ENCODE data around the gene MAPKBP1.
A peak's percentile ranks its signal among the peaks of the same experiment; 100 is the strongest.

The MAPKBP1 gene

GRCh38 chr15:41866263-41866703 is 92.0 kb downstream of the MAPKBP1 start:
- H4K12ac ChIP-seq (ENCODE audit: low read depth, low read length), result no peak overlapping the region
- no peak overlapping the region for H3K27ac ChIP-seq (ENCODE audit: low read depth, low read length)
- no peak overlapping the region for H2AK5ac ChIP-seq (ENCODE audit: low read length)
- H3K4me2 ChIP-seq (ENCODE audit: low read length), result no peak overlapping the region
- no peak overlapping the region for H3K9ac ChIP-seq (ENCODE audit: low read length)
- H3K14ac ChIP-seq (ENCODE audit: low read length), result no peak overlapping the region
- H2BK120ac ChIP-seq (ENCODE audit: insufficient read depth, low read length, poor library complexity), result no peak overlapping the region
- peak; percentile 25 to 64 for DNase-seq
- no peak overlapping the region for H4K8ac ChIP-seq (ENCODE audit: low read depth, low read length)
- no peaks in the 10 kb centered on the region for H3K36me3 ChIP-seq (ENCODE audit: control insufficient read depth in 1 of 2, insufficient read depth in 2 of 2, low read length in 2 of 2)
- no CpG with 5 or more reads among the region's 8 CpGs for WGBS (ENCODE audit: extremely low coverage, insufficient coverage, insufficient read length)
- no peak overlapping the region for H4K91ac ChIP-seq (ENCODE audit: low read depth, low read length)
- no peak overlapping the region for H3K23ac ChIP-seq (ENCODE audit: low read length)
- H2AFZ ChIP-seq (ENCODE audit: insufficient read depth, low read length, poor library complexity), result no peak overlapping the region
- no peaks in the 10 kb centered on the region for H3K79me1 ChIP-seq (ENCODE audit: low read length)
- no peak overlapping the region for H2BK12ac ChIP-seq (ENCODE audit: low read length)
- no peak overlapping the region for H3K4ac ChIP-seq (ENCODE audit: low read depth, low read length)
- no peak overlapping the region for H3K18ac ChIP-seq (ENCODE audit: low read length)
- H2BK5ac ChIP-seq (ENCODE audit: low read depth, low read length, poor library complexity), result no peak overlapping the region
- peaks cover 2 to 14% of the 10 kb centered on the region in 2 experiments for H3K4me1 ChIP-seq (ENCODE audit: control insufficient read depth in 1 of 2, insufficient read depth in 2 of 2, low read length in 2 of 2)
- no peaks in the 10 kb centered on the region for H3K79me2 ChIP-seq (ENCODE audit: control insufficient read depth, insufficient read depth, low read length, poor library complexity)
- H3K4me3 ChIP-seq (ENCODE audit: low read depth, low read length), result no peak overlapping the region
- H3K9me3 ChIP-seq (ENCODE audit: insufficient read depth, low read depth, low read length), result no peaks in the 10 kb centered on the region
- no peaks in the 10 kb centered on the region for H3K27me3 ChIP-seq (ENCODE audit: insufficient read depth, low read length)

GRCh38 chr15:41866872-41867579 is 92.7 kb downstream of the MAPKBP1 start:
- Histone ChIP-seq H2AK5ac (ENCODE audit: low read length) (no peak overlapping the region), H3K9me3 (ENCODE audit: insufficient read depth, low read depth, low read length) (peaks cover 2% of the 10 kb centered on the region), H3K23ac (ENCODE audit: low read length) (no peak overlapping the region), H4K91ac (ENCODE audit: low read depth, low read length) (no peak overlapping the region), H2BK120ac (ENCODE audit: insufficient read depth, low read length, poor library complexity) (no peak overlapping the region), H4K12ac (ENCODE audit: low read depth, low read length) (no peak overlapping the region), H3K4me3 (ENCODE audit: low read depth, low read length) (no peak overlapping the region), H3K79me2 (ENCODE audit: control insufficient read depth, insufficient read depth, low read length, poor library complexity) (no peaks in the 10 kb centered on the region), H3K4me2 (ENCODE audit: low read length) (no peak overlapping the region), H3K9ac (ENCODE audit: low read length) (no peak overlapping the region), H3K36me3 (ENCODE audit: control insufficient read depth in 1 of 2, insufficient read depth in 2 of 2, low read length in 2 of 2) (no peaks in the 10 kb centered on the region), H3K18ac (ENCODE audit: low read length) (no peak overlapping the region), H2BK12ac (ENCODE audit: low read length) (no peak overlapping the region), H3K27ac (ENCODE audit: low read depth, low read length) (no peak overlapping the region), H3K14ac (ENCODE audit: low read length) (no peak overlapping the region), H3K4me1 (ENCODE audit: control insufficient read depth in 1 of 2, insufficient read depth in 2 of 2, low read length in 2 of 2) (peaks cover 2 to 14% of the 10 kb centered on the region in 2 experiments), H3K27me3 (ENCODE audit: insufficient read depth, low read length) (no peaks in the 10 kb centered on the region), H2AFZ (ENCODE audit: insufficient read depth, low read length, poor library complexity) (no peak overlapping the region), H2BK5ac (ENCODE audit: low read depth, low read length, poor library complexity) (no peak overlapping the region), H4K8ac (ENCODE audit: low read depth, low read length) (no peak overlapping the region), H3K79me1 (ENCODE audit: low read length) (no peaks in the 10 kb centered on the region), H3K4ac (ENCODE audit: low read depth, low read length) (no peak overlapping the region)
- peak in 1 of 2 donors; percentile 24 for DNase-seq
- WGBS (ENCODE audit: extremely low coverage, insufficient coverage, insufficient read length), result no CpG with 5 or more reads among the region's 25 CpGs

- Histone ChIP-seq H2AK5ac (ENCODE audit: low read length) (no peak overlapping the region), H3K18ac (ENCODE audit: low read length) (no peak overlapping the region), H3K23ac (ENCODE audit: low read length) (no peak overlapping the region), H2BK12ac (ENCODE audit: low read length) (no peak overlapping the region), H3K4ac (ENCODE audit: low read depth, low read length) (no peak overlapping the region), H3K27me3 (ENCODE audit: insufficient read depth, low read length) (no peaks in the 10 kb centered on the region), H3K36me3 (ENCODE audit: control insufficient read depth in 1 of 2, insufficient read depth in 2 of 2, low read length in 2 of 2) (no peaks in the 10 kb centered on the region), H4K12ac (ENCODE audit: low read depth, low read length) (no peak overlapping the region), H2AFZ (ENCODE audit: insufficient read depth, low read length, poor library complexity) (no peak overlapping the region), H3K9me3 (ENCODE audit: insufficient read depth, low read depth, low read length) (peaks cover 2% of the 10 kb centered on the region), H3K79me2 (ENCODE audit: control insufficient read depth, insufficient read depth, low read length, poor library complexity) (no peaks in the 10 kb centered on the region), H3K9ac (ENCODE audit: low read length) (no peak overlapping the region), H3K27ac (ENCODE audit: low read depth, low read length) (no peak overlapping the region), H3K14ac (ENCODE audit: low read length) (no peak overlapping the region), H3K4me2 (ENCODE audit: low read length) (no peak overlapping the region), H2BK5ac (ENCODE audit: low read depth, low read length, poor library complexity) (no peak overlapping the region), H3K4me1 (ENCODE audit: control insufficient read depth in 1 of 2, insufficient read depth in 2 of 2, low read length in 2 of 2) (peaks cover 2 to 14% of the 10 kb centered on the region in 2 experiments), H2BK120ac (ENCODE audit: insufficient read depth, low read length, poor library complexity) (no peak overlapping the region), H4K91ac (ENCODE audit: low read depth, low read length) (no peak overlapping the region), H3K4me3 (ENCODE audit: low read depth, low read length) (no peak overlapping the region), H3K79me1 (ENCODE audit: low read length) (no peaks in the 10 kb centered on the region), H4K8ac (ENCODE audit: low read depth, low read length) (no peak overlapping the region)
- no CpG with 5 or more reads among the region's 15 CpGs for WGBS (ENCODE audit: extremely low coverage, insufficient coverage, insufficient read length)
- DNase-seq, result no peak
Measured at GRCh38 chr15:41868321-41868720, 94.0 kb downstream of the MAPKBP1 start.

- no peak overlapping the region for H2AFZ ChIP-seq (ENCODE audit: insufficient read depth, low read length, poor library complexity)
- no peaks in the 10 kb centered on the region for H3K79me1 ChIP-seq (ENCODE audit: low read length)
- H2AK5ac ChIP-seq (ENCODE audit: low read length), result no peak overlapping the region
- no peak overlapping the region for H3K9ac ChIP-seq (ENCODE audit: low read length)
- no peaks in the 10 kb centered on the region for H3K36me3 ChIP-seq (ENCODE audit: control insufficient read depth in 1 of 2, insufficient read depth in 2 of 2, low read length in 2 of 2)
- no peak overlapping the region for H2BK120ac ChIP-seq (ENCODE audit: insufficient read depth, low read length, poor library complexity)
- no peak overlapping the region for H2BK5ac ChIP-seq (ENCODE audit: low read depth, low read length, poor library complexity)
- WGBS (ENCODE audit: extremely low coverage, insufficient coverage, insufficient read length), result no CpG with 5 or more reads among the region's 42 CpGs
- H4K12ac ChIP-seq (ENCODE audit: low read depth, low read length), result no peak overlapping the region
- no peaks in the 10 kb centered on the region for H3K79me2 ChIP-seq (ENCODE audit: control insufficient read depth, insufficient read depth, low read length, poor library complexity)
- H3K18ac ChIP-seq (ENCODE audit: low read length), result no peak overlapping the region
- no peak overlapping the region for H2BK12ac ChIP-seq (ENCODE audit: low read length)
- no peak overlapping the region for H3K4me2 ChIP-seq (ENCODE audit: low read length)
- H3K23ac ChIP-seq (ENCODE audit: low read length), result no peak overlapping the region
- H3K14ac ChIP-seq (ENCODE audit: low read length), result no peak overlapping the region
- H4K91ac ChIP-seq (ENCODE audit: low read depth, low read length), result no peak overlapping the region
- peaks cover 2 to 14% of the 10 kb centered on the region in 2 experiments for H3K4me1 ChIP-seq (ENCODE audit: control insufficient read depth in 1 of 2, insufficient read depth in 2 of 2, low read length in 2 of 2)
- H3K27me3 ChIP-seq (ENCODE audit: insufficient read depth, low read length), result no peaks in the 10 kb centered on the region
- DNase-seq, result no peak
- peak overlapping the region; percentile 20 for H3K4me3 ChIP-seq (ENCODE audit: low read depth, low read length)
- H3K27ac ChIP-seq (ENCODE audit: low read depth, low read length), result no peak overlapping the region
- H3K4ac ChIP-seq (ENCODE audit: low read depth, low read length), result no peak overlapping the region
- H4K8ac ChIP-seq (ENCODE audit: low read depth, low read length), result no peak overlapping the region
- H3K9me3 ChIP-seq (ENCODE audit: insufficient read depth, low read depth, low read length), result peaks cover 2% of the 10 kb centered on the region
Measured at GRCh38 chr15:41869770-41870688, 95.7 kb downstream of the MAPKBP1 start.

All from trophoblast cell (in vitro differentiated cells and primary cell).